HepG2 (cell line): ENCODE measurements around the gene PPP2R5C. TPM values are rescaled to one million over a fixed set of nuclear protein-coding genes. Genes with fewer than 3 reads are reported as not detected.

Experiments
- ATAC-seq: fragments of 200-7000 bp; cut with Tn5 transposase; 3 replicates; pipeline ENCODE4 v1.9.1; 2020; ENCODE audit warnings: mild to moderate bottlenecking, moderate library complexity
- BruUV-seq: library from RNA; stranded (reverse); fragments of 400-500 nt; replicated peaks from 2 replicates; lab custom pipeline; 2021; lab: Mats Ljungman, UMichigan
- CTCF ChIA-PET: fragments of 300-600 bp; formaldehyde crosslinking; extraction: SDS; loops from one replicate; lab custom pipeline; 2021; ENCODE audit warnings: low total read pairs, inconsistent platforms, low intra/inter-chr PET ratio; lab: Yijun Ruan, JAX
- POLR2A ChIA-PET: fragments of 350-600 bp; sonication (Branson Sonifier 250); formaldehyde crosslinking; loops from one replicate; lab custom pipeline; 2020; ENCODE audit warnings: antibody characterized with exemption, inconsistent platforms; lab: Yijun Ruan, JAX
- DNase-seq: peaks from one replicate; pipeline ENCODE4 v3.0.0-alpha.2; 2015; ENCODE audit warnings: low spot score
- FAIRE-seq: peaks from 3 replicates; lab custom pipeline; 2011; peaks lifted over from hg19 to GRCh38; lab: Jason Lieb, UNC
- H2AFZ ChIP-seq: one replicate; pipeline ENCODE4 v1.6.1; 2011; ENCODE audit warnings: low read length, inconsistent platforms
- H3K27ac ChIP-seq: fragments of 300-600 bp; 3 replicates; pipeline ENCODE4 v1.8.0; 2011; ENCODE audit warnings: mixed run types, mild to moderate bottlenecking, mixed read lengths, low read length, inconsistent platforms; ENCODE audit not compliant: insufficient read depth; ENCODE audit errors: extremely low read length
- H3K27me3 ChIP-seq, 2 experiments: fragments of 200-600 bp in 1 of 2; 2 replicates in 1 of 2; 3 replicates in 1 of 2; pipeline versions ENCODE4 v1.6.0 to v1.8.0; 2011; ENCODE audit warnings: low read length in 2 of 2, mild to moderate bottlenecking in 2 of 2, moderate library complexity in 2 of 2, inconsistent platforms in 1 of 2; ENCODE audit not compliant: insufficient read depth in 2 of 2, control insufficient read depth in 1 of 2
- H3K36me3 ChIP-seq, 2 experiments: fragments of 200-600 bp in 1 of 2; replicated peaks in 1 of 2; 2 replicates in 1 of 2; 3 replicates in 1 of 2; pipeline versions ENCODE4 v1.5.1 to v1.8.0; 2011; ENCODE audit warnings: low read length in 2 of 2, inconsistent platforms in 1 of 2; ENCODE audit not compliant: insufficient read depth in 2 of 2, control insufficient read depth in 1 of 2
- H3K4me1 ChIP-seq: 2 replicates; pipeline ENCODE4 v1.5.1; 2012; ENCODE audit warnings: low read length, inconsistent platforms; ENCODE audit not compliant: insufficient read depth
- H3K4me2 ChIP-seq: 2 replicates; pipeline ENCODE4 v1.6.0; 2011; ENCODE audit warnings: low read depth, low read length, inconsistent platforms
- H3K4me3 ChIP-seq, 3 experiments: fragments of 200-600 bp in 1 of 3; sonication (generic), shearing (Covaris generic) in 1 of 3; replicated peaks in 1 of 3; 2 replicates each; pipeline ENCODE4 v1.5.1; 2011 to 2016; ENCODE audit warnings: low read length in 3 of 3, inconsistent platforms in 2 of 3, low read depth in 2 of 3, mild to moderate bottlenecking in 2 of 3, control low read depth in 1 of 3, mixed read lengths in 1 of 3; ENCODE audit not compliant: insufficient read depth in 1 of 3
- H3K79me2 ChIP-seq: one replicate; pipeline ENCODE4 v1.6.1; 2011; ENCODE audit warnings: low read length, inconsistent platforms; ENCODE audit not compliant: insufficient read depth
- H3K9ac ChIP-seq: 2 replicates; pipeline ENCODE4 v1.6.0; 2011; ENCODE audit warnings: mild to moderate bottlenecking, low read depth, low read length, inconsistent platforms; ENCODE audit not compliant: insufficient read depth
- H3K9me3 ChIP-seq: 2 replicates; pipeline ENCODE4 v1.5.1; 2012; ENCODE audit warnings: mild to moderate bottlenecking, low read length
- H4K20me1 ChIP-seq: 2 replicates; pipeline ENCODE4 v1.6.0; 2011; ENCODE audit warnings: inconsistent platforms, mild to moderate bottlenecking, low read length, moderate library complexity; ENCODE audit not compliant: insufficient read depth
- GATAD1 ChIP-seq: IDR thresholded peaks from 2 replicates; pipeline ENCODE4 v1.6.1; 2016; ENCODE audit warnings: missing genetic modification reagents, missing compliant biosample characterization
- JUND ChIP-seq: sonication (generic); formaldehyde crosslinking; IDR thresholded peaks from 2 replicates; pipeline ENCODE4 v1.8.0; 2022; ENCODE audit warnings: mild to moderate bottlenecking, missing genetic modification reagents
- RFX3 ChIP-seq: IDR thresholded peaks from 2 replicates; pipeline ENCODE4 v1.6.1; 2016; ENCODE audit warnings: missing biosample characterization, missing genetic modification reagents
- SIX4 ChIP-seq: sonication (generic); formaldehyde crosslinking; IDR thresholded peaks from 2 replicates; pipeline ENCODE4 v1.4.0; 2020; ENCODE audit warnings: missing genetic modification reagents
- SP2 ChIP-seq: sonication (generic); formaldehyde crosslinking; IDR thresholded peaks from 2 replicates; pipeline ENCODE4 v1.5.1; 2020; ENCODE audit warnings: mild to moderate bottlenecking, missing genetic modification reagents
- YEATS4 ChIP-seq: sonication (generic); formaldehyde crosslinking; IDR thresholded peaks from 2 replicates; pipeline ENCODE4 v1.4.0; 2020; ENCODE audit warnings: missing genetic modification reagents, borderline replicate concordance
- ZBTB49 ChIP-seq: sonication (generic); formaldehyde crosslinking; IDR thresholded peaks from 2 replicates; pipeline ENCODE4 v1.4.0; 2020; ENCODE audit warnings: missing genetic modification reagents, borderline replicate concordance
- ZFY ChIP-seq: sonication (generic); formaldehyde crosslinking; IDR thresholded peaks from 2 replicates; pipeline ENCODE4 v1.4.0; 2020; ENCODE audit warnings: missing genetic modification reagents
- ZNF3 ChIP-seq: IDR thresholded peaks from 2 replicates; pipeline ENCODE4 v1.7.0; 2017; ENCODE audit warnings: inconsistent platforms
- WGBS: methylation state at CpG from one replicate; pipeline ENCODE4 v1.1.6; 2017; ENCODE audit warnings: low lambda C conversion rate; 5-methylcytosine and 5-hydroxymethylcytosine counted together
- in situ Hi-C: cut with HindIII; loops from 2 replicates; pipeline ENCODE4 v1.10.0; 2017; ENCODE audit warnings: low pct_unique_long_range_greater_than_20kb; ENCODE audit not compliant: extremely low pct_ligation_motif_present
- intact Hi-C: fragments of 100-400 bp; cut with micrococcal nuclease; formaldehyde crosslinking; loops from one replicate; pipeline ENCODE4 v1.10.0; 2022; ENCODE audit not compliant: unreplicated experiment
- polyA plus RNA-seq, 8 experiments: library from polyadenylated mRNA; depleted of rRNA in 3 of 8; stranded (reverse) in 7 of 8; unstranded in 1 of 8; fragments of >200 nt; fragmentation: Illumina TruSeq in 4 of 8; extraction: Trizol in 4 of 8; gene quantifications; 2 replicates each; pipeline versions ENCODE4 v1.2.1 to v1.2.3, GENCODE V29; 2011 to 2016; ENCODE audit warnings: low read depth in 4 of 8, missing spikeins in 1 of 8, mixed read lengths in 1 of 8; ENCODE audit not compliant: insufficient read depth in 1 of 8
- total RNA-seq, 5 experiments: library from RNA; depleted of rRNA; stranded (reverse); fragments of >200 nt; fragmentation: Illumina TruSeq; extraction: Trizol; gene quantifications; 2 replicates each; pipeline ENCODE4 v1.2.3, GENCODE V29; 2016; ENCODE audit warnings: low read depth in 1 of 5

The PPP2R5C gene
- total and polyA plus RNA-seq, 2 of the 13 experiments (the other 11 are each of a cell fraction or from before 2014, with no cell fraction given), result 74.3 to 78.5 TPM

GRCh38 chr14:101908795-101909194, 147.3 kb downstream of the PPP2R5C start:
- WGBS, result 96% methylated on average over 8 of the region's 8 CpGs
- Histone ChIP-seq H3K9ac (no peak overlapping the region), H3K36me3 (peaks cover 12 to 52% of the 10 kb centered on the region in 2 experiments), H3K27ac (no peak overlapping the region), H3K79me2 (no peaks in the 10 kb centered on the region), H2AFZ (no peak overlapping the region), H3K27me3 (no peaks in the 10 kb centered on the region), H3K4me2 (no peak overlapping the region), H4K20me1 (no peaks in the 10 kb centered on the region), H3K4me1 (no peaks in the 10 kb centered on the region), H3K9me3 (no peaks in the 10 kb centered on the region), H3K4me3 (no peak overlapping the region)
- no peak for FAIRE-seq
- no peak for DNase-seq
- TF ChIP-seq YEATS4 (CRISPR knock-in tag) (no peak), JUND (no peak), SIX4 (CRISPR knock-in tag) (no peak), SP2 (no peak), ZNF3 (CRISPR knock-in tag) (no peak), RFX3 (CRISPR knock-in tag) (no peak), GATAD1 (CRISPR knock-in tag) (no peak), ZBTB49 (CRISPR knock-in tag) (no peak), ZFY (CRISPR knock-in tag) (no peak)
- BruUV-seq, result no TSS peak
- CTCF ChIA-PET, result no interaction called here
- POLR2A ChIA-PET, result no interaction called here
- intact Hi-C loops (no loop called here), in situ Hi-C loops (no loop called here)
- no peak for ATAC-seq
